Mononuclear cell (primary cell): ENCODE results near the gene ANKRD30A. TPM values are rescaled to one million over a fixed set of nuclear protein-coding genes. Genes with fewer than 3 reads are reported as not detected.
"Not testable (repeated sequence)": the region's sequence is repeated elsewhere in the genome, so short reads cannot be mapped to it uniquely, and the experiment has no call there.

Source experiments
- H3K27me3 ChIP-seq: 2 replicates; pipeline ENCODE4 v1.6.0; 2011; ENCODE audit warnings: low read length, control low read depth; ENCODE audit not compliant: insufficient read depth
- H3K4me1 ChIP-seq: 2 replicates; pipeline ENCODE4 v1.5.1; 2011; ENCODE audit warnings: mild to moderate bottlenecking, low read length, control low read depth; ENCODE audit not compliant: insufficient read depth
- H3K4me3 ChIP-seq: 2 replicates; pipeline ENCODE4 v1.5.1; 2011; ENCODE audit warnings: mild to moderate bottlenecking, low read length, moderate library complexity
- H3K9me3 ChIP-seq: 2 replicates; pipeline ENCODE4 v1.5.1; 2011; ENCODE audit warnings: low read depth, mild to moderate bottlenecking, control low read depth, low read length
- total RNA-seq: library from RNA; depleted of rRNA; stranded (reverse); fragments of >200 nt; gene quantifications from one replicate; pipeline ENCODE4 v1.2.3, GENCODE V29; 2012

ANKRD30A gene
- total RNA-seq, 1 donor: not detected

DNA sequence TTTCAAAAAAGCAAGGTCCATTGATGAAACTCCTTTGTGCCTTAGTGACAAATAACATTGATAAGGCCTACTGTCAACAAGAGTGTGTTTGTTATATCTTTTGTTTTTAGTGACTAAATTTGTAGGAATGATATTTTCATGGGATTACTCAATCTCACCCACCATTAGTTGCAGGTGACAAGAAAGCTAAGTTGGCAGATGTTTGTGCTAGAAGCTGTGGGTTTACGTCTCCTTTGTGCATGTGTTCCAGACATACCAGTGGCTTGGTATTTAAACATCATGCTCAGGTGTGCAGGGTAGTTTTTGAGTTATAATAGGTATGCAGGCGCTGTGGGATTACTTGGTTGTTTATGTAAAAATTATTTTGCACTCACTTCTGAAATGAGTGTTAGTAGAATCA, 178.6 kb downstream of the ANKRD30A start:
- H3K9me3 ChIP-seq: peaks cover 5% of the 10 kb centered on the region
- no peak overlapping the region for H3K4me3 ChIP-seq
- no peaks in the 10 kb centered on the region for H3K27me3 ChIP-seq
- H3K4me1 ChIP-seq: no peaks in the 10 kb centered on the region

DNA sequence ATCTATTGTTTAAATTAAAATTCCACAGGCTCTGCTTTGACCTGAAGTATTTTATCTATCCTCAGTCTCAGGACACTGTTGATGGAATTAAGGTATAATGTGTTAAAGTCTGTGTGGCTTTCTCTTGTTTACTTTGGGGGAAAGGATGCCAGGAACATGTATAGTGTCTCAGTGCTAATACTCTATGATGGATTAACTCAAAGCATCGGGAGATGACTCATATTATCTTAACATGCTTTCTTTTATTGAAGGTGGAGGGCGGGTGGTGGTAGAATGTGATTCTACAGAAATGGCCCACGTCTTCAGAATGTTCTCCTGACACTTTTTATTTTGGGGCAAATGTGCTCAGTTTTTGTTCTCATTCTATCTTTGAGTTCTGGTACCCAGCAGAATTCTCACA, 189.0 kb downstream of the ANKRD30A start:
- no peak overlapping the region for H3K4me3 ChIP-seq
- no peaks in the 10 kb centered on the region for H3K4me1 ChIP-seq
- no peaks in the 10 kb centered on the region for H3K27me3 ChIP-seq
- H3K9me3 ChIP-seq: no peaks in the 10 kb centered on the region

DNA sequence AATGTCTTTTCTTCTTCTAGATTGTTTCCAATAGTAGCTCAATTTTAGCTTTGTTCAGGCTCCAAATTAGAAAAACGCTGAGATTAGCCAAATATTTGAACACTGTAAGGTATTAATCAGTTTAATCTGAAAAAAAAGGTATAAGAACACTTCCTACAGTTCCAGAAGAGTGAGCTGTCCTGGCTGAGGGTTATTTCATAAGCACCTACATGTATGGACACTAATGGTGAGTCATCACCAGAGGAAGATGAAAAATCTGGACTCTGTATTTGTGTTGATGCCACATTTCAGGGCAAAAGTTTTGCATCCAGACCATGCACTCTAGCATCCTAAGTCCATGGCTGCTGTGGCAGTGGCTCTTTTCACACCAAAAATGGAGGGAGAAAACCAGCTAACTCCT, 189.5 kb downstream of the ANKRD30A start:
- Histone ChIP-seq H3K9me3 (no peaks in the 10 kb centered on the region), H3K4me3 (no peak overlapping the region), H3K27me3 (no peaks in the 10 kb centered on the region), H3K4me1 (no peaks in the 10 kb centered on the region)

DNA sequence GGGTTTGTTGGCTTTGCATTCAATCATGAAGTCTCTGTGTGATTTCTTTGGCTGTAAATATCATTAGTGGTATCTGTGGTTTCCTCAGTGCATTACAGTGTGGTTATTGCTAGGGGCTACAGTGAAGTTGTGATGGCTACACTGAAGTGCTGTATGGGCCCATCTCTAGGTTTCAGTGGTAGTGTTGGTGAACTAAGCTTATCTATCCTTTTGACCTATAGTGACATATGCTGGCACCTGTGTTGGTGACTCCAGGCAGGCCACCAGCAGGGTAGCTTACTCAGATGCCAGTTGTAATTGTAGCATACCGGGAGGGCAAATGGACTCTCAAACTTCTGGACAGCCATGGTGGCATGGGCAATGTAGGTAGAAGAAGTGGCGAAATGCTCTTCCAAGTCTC, 219.0 kb downstream of the ANKRD30A start:
- no peaks in the 10 kb centered on the region for H3K9me3 ChIP-seq
- no peak overlapping the region for H3K4me3 ChIP-seq
- no peaks in the 10 kb centered on the region for H3K27me3 ChIP-seq
- H3K4me1 ChIP-seq: no peaks in the 10 kb centered on the region

DNA sequence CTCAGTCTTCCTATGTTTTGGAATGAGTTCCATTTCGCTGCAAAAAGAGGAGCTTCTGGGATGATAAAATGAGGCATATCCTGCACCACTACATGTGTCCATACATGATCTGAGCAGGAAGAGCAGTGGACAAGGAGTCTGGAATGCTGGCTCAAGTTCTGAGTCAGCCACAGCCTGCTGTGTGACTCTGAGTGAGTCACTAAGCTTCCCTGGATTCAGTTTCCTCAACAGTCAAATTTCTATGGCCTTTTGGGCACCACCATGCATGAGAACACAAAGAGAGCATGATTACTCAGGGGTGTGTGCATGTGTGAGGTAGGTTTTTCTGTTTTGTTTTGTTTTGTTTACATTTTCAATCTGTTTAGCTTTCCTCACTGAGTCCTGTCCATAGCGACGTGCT, 254.6 kb downstream of the ANKRD30A start:
- no peaks in the 10 kb centered on the region for H3K9me3 ChIP-seq

DNA sequence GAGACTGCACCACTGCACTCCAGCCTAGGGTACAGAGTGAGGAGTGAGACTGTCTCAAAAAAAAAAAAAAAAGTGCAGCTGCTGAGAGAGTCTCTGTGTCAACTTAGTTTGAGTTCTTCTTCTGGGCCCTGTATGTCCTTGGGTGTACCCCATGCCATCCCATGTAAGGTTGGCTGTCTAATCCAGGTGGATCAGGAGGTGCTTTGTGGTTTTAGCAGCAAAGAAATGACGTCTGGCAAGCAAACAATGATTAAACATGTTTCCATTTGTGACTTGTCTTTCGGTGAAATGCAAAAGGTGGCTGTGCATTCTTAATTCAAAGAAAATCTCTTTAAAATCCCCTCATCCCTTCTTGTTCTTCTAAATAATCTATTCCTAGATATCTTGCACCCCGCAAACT, 255.9 kb downstream of the ANKRD30A start:
- no peaks in the 10 kb centered on the region for H3K9me3 ChIP-seq

More for the DNA sequence above, 254.6 kb downstream of the ANKRD30A start:
- no peaks in the 10 kb centered on the region for H3K27me3 ChIP-seq
- no peaks in the 10 kb centered on the region for H3K4me1 ChIP-seq
- H3K4me3 ChIP-seq: no peak overlapping the region

DNA sequence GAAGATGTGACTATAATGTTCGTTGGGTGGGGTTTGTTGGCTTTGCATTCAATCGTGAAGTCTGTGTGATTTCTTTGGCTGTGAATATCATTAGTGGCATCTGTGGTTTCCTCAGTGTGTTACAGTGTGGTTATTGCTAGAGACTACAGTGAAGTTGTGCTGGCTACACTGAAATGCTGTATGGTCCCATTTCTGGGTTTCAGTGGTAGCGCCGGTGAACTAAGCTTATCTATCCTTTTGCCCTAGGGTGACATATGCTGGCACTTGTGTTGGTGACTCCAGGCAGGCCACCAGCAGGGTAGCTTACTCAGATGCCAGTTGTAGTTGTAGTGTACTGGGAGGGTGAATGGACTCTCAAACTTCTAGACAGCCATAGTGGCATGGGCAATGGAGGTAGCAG, 259.5 kb downstream of the ANKRD30A start:
- no peaks in the 10 kb centered on the region for H3K9me3 ChIP-seq
- no peak overlapping the region for H3K4me3 ChIP-seq
- H3K4me1 ChIP-seq: no peaks in the 10 kb centered on the region
- no peaks in the 10 kb centered on the region for H3K27me3 ChIP-seq

More for the DNA sequence above, 255.9 kb downstream of the ANKRD30A start:
- H3K4me3 ChIP-seq: no peak overlapping the region
- no peaks in the 10 kb centered on the region for H3K4me1 ChIP-seq
- H3K27me3 ChIP-seq: no peaks in the 10 kb centered on the region

DNA sequence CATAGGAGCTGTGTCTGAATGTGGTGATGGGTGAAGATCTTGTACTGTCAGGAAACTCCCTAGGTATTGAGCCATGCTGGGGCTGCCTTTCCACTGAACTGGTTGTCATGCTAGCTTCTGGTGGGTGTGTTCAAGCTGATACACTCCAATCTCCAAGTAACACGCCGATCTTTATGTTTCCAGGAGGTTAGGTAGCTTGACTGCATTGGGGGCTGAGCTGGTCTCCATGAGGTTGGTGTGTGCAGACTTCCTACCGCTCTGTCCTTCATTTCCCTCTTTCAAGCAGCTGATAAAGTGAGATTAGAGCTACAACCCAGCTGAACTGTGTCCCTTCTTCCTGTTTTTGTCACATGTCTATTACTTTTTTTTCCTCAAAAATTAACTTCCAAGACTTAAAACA, 265.5 kb downstream of the ANKRD30A start:
- H3K4me1 ChIP-seq: no peaks in the 10 kb centered on the region

DNA sequence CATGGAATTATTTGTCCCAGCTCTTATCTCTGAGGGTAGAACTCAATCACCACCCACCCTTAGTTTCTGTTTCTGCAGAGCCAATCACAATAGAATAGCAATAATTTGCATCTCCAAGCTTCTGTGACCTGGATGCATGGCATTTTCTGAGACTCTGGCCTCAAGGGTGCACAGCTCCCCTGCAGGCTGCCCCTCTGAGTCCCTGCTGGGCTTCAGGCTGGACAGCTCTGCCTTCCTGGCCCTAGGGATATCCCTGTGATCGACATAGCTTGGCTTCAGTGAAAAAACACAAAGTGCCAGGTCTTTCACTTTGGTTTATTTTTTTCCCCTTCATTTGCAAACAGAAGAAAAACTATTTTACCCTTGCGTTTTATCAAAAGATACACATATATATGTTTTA, 275.4 kb downstream of the ANKRD30A start:
- H3K4me3 ChIP-seq, H3K4me1 ChIP-seq, H3K9me3 ChIP-seq, H3K27me3 ChIP-seq: not testable (repeated sequence)

More for the DNA sequence above, 265.5 kb downstream of the ANKRD30A start:
- Histone ChIP-seq H3K9me3 (no peaks in the 10 kb centered on the region), H3K4me3 (no peak overlapping the region), H3K27me3 (no peaks in the 10 kb centered on the region)

DNA sequence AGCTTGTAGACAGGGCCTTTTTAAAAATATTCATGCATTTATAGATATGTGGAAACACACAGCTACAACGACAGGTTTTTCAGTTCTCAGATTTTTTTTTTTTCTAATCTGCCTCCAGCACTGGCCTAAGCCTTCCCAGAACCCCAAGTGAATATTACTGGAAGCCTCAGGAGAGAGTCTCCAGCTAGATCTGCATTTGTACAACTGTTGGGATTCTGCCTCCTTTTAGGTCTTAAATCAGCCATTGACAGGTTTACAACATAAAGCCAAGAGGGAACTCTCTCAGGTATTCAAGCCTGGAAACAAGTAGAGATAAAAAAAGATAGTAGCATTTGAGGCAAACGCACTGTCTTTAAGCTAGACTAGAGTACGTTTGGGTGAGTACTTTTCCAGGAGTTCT, 275.8 kb downstream of the ANKRD30A start:
- Histone ChIP-seq H3K4me3 (no peak overlapping the region), H3K9me3 (no peaks in the 10 kb centered on the region), H3K4me1 (no peaks in the 10 kb centered on the region), H3K27me3 (no peaks in the 10 kb centered on the region)

DNA sequence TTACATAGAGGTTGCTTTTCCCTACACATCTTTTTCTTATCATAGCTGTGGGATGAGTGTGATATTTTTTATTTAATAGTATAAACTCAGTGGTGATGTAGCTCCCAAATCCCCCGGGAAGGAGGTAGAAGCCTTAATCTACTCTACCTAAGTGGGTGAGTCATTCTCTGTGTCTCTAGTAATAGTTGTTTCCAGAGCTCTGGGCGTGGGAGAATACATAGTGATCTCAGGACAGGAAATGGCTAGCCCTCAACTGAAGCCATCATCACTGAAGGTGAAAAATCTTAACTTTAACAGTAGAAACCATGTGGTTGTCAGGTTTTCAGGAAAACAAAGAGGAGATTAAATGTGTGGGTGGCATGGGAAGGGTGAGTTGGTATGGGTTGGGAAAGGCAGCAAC, 278.4 kb downstream of the ANKRD30A start:
- Histone ChIP-seq H3K27me3 (no peaks in the 10 kb centered on the region), H3K4me3 (no peak overlapping the region), H3K9me3 (no peaks in the 10 kb centered on the region), H3K4me1 (no peaks in the 10 kb centered on the region)
